Skeletal muscle tissue (tissue), 4 donors: ENCODE results near the gene ALOX5. TPM values are rescaled to one million over a fixed set of nuclear protein-coding genes. Genes with fewer than 3 reads are reported as not detected.
"Not testable (repeated sequence)": the region's sequence is repeated elsewhere in the genome, so short reads cannot be mapped to it uniquely, and the experiment has no call there.

ENCODE experiments used
- H3K27ac ChIP-seq: one replicate; pipeline ENCODE4 v1.7.0; 2013; ENCODE audit warnings: mild to moderate bottlenecking, low read depth, low read length, inconsistent platforms
- H3K27me3 ChIP-seq, 3 donors: one replicate each; pipeline ENCODE4 v1.7.0; 2013; ENCODE audit warnings: low read length in 3 of 3; ENCODE audit not compliant: control insufficient read depth in 3 of 3, insufficient read depth in 3 of 3
- H3K36me3 ChIP-seq, 3 donors: one replicate each; pipeline ENCODE4 v1.7.0; 2013; ENCODE audit warnings: low read length in 3 of 3; ENCODE audit not compliant: control insufficient read depth in 3 of 3, insufficient read depth in 3 of 3
- H3K4me1 ChIP-seq, 3 donors: one replicate each; pipeline ENCODE4 v1.7.0; 2013; ENCODE audit warnings: low read length in 3 of 3, mild to moderate bottlenecking in 3 of 3; ENCODE audit not compliant: control insufficient read depth in 3 of 3, insufficient read depth in 3 of 3
- H3K4me3 ChIP-seq, 3 donors: one replicate each; pipeline ENCODE4 v1.7.0; 2013; ENCODE audit warnings: low read length in 3 of 3
- H3K9ac ChIP-seq, 3 donors: one replicate each; pipeline ENCODE4 v1.7.0; 2013; ENCODE audit warnings: low read length in 3 of 3, mild to moderate bottlenecking in 3 of 3, moderate library complexity in 2 of 3, low read depth in 1 of 3
- H3K9me3 ChIP-seq, 3 donors: one replicate each; pipeline ENCODE4 v1.7.0; 2013; ENCODE audit warnings: low read length in 3 of 3; ENCODE audit not compliant: control insufficient read depth in 3 of 3
- total RNA-seq: library from RNA; depleted of rRNA; stranded (reverse); fragments of >200 nt; gene quantifications from one replicate; pipeline ENCODE4 v1.2.3, GENCODE V29; 2014
- donor health status: Osteomylitis.

The ALOX5 gene
- total RNA-seq, 1 donor from 2014 or later, result 3.1 TPM

DNA sequence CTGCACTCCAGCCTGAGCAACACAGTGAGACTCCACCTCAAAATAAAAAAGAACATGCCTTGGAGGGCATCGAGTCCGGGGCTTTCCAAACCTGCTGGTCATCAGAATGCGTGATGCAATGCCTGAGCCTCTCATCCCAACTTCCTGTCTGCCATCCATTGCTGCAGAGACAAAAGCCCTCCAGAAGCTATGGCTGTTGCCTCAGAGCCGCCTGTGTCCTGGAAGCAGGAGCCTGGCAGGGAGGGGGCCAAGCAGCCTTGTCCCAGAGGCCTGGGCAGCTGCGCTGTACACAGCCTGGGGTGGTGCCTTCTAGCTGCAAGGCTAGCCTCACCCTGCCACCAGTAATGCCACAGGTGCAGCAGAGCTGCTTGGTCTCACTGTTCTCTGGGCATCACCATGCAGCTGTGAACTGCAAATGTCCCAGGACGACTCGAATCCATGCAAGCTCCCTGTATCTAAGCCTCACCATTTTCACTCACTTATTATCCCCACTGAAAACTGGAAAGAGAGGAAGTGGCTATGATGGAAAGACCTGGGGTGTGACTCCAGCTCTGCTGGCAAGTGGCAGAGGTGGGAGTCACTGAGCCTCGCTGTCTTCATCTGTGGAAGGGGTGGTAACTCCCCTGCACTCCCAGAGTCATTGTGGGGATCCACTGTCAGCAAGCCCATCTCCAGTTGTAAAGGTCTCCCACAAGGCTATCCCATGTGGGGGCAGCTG is 7.0 kb downstream of the ALOX5 start:
- no peaks in the 10 kb centered on the region for H3K36me3 ChIP-seq
- no peaks in the 10 kb centered on the region for H3K4me1 ChIP-seq
- H3K4me3 ChIP-seq, result no peak overlapping the region
- H3K27ac ChIP-seq, result no peak overlapping the region
- H3K9me3 ChIP-seq, result no peaks in the 10 kb centered on the region
- H3K27me3 ChIP-seq, result peaks cover 3 to 32% (median 31%) of the 10 kb centered on the region in 3 donors
- no peak overlapping the region for H3K9ac ChIP-seq

DNA sequence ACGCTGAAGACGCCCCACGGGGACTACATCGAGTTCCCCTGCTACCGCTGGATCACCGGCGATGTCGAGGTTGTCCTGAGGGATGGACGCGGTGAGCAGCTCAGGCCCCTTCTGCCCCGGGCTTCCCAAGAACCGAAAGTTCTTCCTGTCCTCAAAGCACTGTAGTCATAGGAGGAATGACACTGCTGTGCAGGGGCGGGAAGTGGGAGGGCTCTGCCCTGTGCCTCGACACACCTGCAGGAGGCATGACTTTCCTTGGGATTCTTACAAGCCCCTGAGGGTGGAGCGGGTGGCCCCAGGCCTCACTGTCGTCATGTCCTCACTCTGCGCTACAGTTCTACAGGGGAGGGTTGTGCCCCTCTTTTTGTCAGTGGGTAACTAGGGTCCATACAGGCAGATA is 8.6 kb downstream of the ALOX5 start:
- Histone ChIP-seq H3K9me3 (no peaks in the 10 kb centered on the region), H3K27ac (no peak overlapping the region), H3K4me3 (no peak overlapping the region), H3K4me1 (no peaks in the 10 kb centered on the region), H3K27me3 (peaks cover 3 to 24% (median 20%) of the 10 kb centered on the region in 3 donors), H3K9ac (no peak overlapping the region), H3K36me3 (no peaks in the 10 kb centered on the region)

DNA sequence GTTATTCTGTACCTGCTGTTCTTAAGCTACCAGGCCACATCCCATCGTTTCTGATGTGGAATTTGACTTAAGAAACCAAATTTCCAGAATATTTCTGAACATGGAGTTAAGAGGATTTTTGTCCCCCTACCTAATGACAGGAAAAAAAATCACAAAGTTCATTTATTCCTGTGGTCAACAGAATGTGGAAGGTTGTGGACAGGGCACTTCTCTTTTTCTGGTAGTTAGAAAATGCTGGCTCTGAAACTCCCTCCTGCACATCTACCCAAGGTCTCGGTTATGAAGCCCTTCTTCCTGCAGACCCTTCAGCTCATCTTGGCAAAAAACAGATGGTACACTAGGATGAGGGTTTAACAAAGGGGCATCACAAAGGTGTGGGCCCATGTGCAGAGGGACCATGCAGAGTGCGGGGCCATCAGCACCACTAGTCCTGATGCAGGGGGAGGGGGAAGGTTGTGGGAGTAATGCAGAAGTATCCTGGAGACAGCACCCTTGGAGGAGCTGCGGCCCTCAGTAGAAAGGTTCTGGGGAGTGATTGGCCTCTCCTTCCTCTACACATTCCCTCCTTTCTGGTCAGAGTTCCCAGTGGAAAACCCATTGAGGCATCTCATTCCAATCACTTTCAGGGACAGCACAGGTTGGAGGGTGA is 9.8 kb downstream of the ALOX5 start:
- no peaks in the 10 kb centered on the region for H3K4me1 ChIP-seq

DNA sequence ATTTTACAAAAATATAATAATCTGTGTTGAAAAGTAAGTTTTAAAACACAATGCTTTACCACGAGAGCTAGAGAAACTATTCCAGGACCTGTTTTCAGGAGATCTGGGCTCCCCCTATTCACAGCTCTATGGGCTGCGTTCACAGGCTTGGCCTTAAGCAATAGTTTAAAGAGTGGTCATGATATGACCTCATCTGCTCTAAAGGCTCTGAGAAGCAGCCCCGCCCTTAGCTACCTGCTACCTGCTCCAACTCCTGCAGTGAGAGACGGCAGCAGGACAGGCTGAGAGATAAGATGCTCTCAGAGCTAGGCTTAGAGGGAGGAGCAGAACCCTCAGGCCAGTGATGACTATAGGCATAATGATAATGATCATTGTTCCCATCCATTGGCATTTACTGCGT is 12.6 kb downstream of the ALOX5 start:
- H3K27me3 ChIP-seq, result no peaks in the 10 kb centered on the region
- H3K9me3 ChIP-seq, result no peaks in the 10 kb centered on the region
- no peak overlapping the region for H3K9ac ChIP-seq
- no peaks in the 10 kb centered on the region for H3K36me3 ChIP-seq
- no peaks in the 10 kb centered on the region for H3K4me1 ChIP-seq
- no peak overlapping the region for H3K27ac ChIP-seq
- H3K4me3 ChIP-seq, result no peak overlapping the region

More for the DNA sequence above, 9.8 kb downstream of the ALOX5 start:
- Histone ChIP-seq H3K36me3 (no peaks in the 10 kb centered on the region), H3K4me3 (no peak overlapping the region), H3K27ac (no peak overlapping the region), H3K9ac (no peak overlapping the region), H3K9me3 (no peaks in the 10 kb centered on the region), H3K27me3 (peaks cover 3 to 13% (median 8%) of the 10 kb centered on the region in 3 donors)

DNA sequence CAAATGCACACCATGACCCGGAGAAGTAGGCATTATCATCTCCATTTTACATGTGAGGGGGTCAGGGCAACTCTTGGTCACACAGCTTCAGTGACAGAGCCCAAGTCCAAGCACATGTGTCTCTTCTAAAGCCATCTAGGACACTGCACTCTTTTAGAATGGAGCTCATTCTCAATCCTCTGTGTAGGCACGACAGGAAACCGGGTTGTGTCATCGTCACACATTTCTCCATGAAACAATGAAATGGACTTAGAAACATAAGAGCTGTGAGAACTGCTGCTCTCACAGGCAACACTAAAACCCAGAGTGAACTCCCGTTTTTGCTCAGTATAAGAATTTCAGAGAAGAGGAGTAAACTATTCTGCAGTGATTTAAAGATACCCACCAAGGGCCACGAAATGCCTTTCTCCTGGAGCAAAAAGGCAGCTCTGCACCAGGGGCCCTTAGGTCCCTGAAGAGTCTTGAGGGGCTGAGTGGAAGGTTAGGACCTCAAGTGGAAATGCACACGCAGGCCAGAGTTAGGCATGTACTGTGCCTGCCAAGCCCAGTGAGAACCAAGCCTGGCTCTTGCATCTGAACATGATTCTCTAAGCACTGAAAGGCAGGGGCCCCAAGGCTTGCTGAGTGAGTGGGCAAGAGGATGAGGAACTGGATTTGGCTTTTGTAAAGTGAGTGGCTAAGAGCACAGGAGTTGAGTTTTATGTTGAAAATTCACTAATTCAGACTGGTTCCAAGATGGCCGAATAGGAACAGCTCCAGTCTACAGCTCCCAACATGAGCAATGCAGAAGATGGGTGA is 13.3 kb downstream of the ALOX5 start:
- Histone ChIP-seq H3K4me1 (no peaks in the 10 kb centered on the region), H3K27ac (no peak overlapping the region), H3K36me3 (no peaks in the 10 kb centered on the region), H3K9me3 (no peaks in the 10 kb centered on the region), H3K4me3 (no peak overlapping the region), H3K9ac (no peak overlapping the region), H3K27me3 (no peaks in the 10 kb centered on the region)

DNA sequence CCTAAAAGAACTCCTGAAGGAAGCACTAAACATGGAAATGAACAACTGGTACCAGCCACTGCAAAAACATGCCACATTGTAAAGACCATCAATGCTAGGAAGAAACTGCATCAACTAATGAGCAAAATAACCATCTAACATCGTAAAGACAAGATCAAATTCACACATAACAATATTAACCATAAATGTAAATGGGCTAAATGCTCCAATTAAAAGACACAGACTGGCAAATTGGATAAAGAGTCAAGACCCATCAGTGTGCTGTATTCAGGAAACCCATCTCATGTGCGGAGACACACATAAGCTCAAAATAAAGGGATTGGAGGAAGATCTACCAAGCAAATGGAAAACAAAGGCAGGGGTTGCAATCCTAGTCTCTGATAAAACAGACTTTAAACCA is 15.7 kb downstream of the ALOX5 start:
- H3K27me3 ChIP-seq, result not testable (repeated sequence)

DNA sequence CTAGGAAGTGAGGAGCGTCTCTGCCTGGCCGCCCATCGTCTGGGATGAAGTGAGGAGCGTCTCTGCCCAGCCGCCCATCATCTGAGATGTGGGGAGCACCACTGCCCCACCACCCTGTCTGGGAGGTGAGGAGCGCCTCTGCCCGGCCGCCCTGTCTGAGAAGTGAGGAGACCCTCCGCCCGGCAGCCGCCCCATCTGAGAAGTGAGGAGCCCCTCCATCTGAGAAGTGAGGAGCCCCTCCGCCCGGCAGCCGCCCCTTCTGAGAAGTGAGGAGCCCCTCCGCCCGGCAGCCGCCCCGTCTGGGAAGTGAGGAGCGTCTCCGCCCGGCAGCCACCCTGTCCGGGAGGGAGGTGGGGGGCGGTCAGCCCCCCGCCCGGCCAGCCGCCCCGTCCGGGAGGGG is 17.6 kb downstream of the ALOX5 start:
- H3K27me3 ChIP-seq, H3K27ac ChIP-seq, H3K36me3 ChIP-seq, H3K9me3 ChIP-seq, H3K9ac ChIP-seq, H3K4me1 ChIP-seq, H3K4me3 ChIP-seq: not testable (repeated sequence)

More for the DNA sequence above, 15.7 kb downstream of the ALOX5 start:
- H3K4me3 ChIP-seq, H3K9ac ChIP-seq, H3K27ac ChIP-seq, H3K4me1 ChIP-seq, H3K9me3 ChIP-seq, H3K36me3 ChIP-seq: not testable (repeated sequence)

DNA sequence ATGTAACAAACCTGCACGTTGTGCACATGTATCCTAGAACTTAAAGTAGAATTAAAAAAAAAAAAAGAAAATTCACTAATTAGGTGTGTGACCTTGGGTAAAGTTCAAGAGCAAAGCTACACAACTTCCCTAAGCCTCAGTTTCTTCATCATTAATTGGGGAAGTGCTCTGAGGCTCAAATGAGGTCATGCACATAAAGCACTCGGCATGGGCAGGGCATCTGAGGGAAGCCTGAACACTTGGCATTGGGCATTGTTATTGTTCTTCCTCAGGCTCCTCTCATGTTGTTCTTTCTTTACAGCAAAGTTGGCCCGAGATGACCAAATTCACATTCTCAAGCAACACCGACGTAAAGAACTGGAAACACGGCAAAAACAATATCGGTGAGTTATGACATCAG is 21.5 kb downstream of the ALOX5 start:
- H3K4me3 ChIP-seq, result no peak overlapping the region
- no peaks in the 10 kb centered on the region for H3K27me3 ChIP-seq

DNA sequence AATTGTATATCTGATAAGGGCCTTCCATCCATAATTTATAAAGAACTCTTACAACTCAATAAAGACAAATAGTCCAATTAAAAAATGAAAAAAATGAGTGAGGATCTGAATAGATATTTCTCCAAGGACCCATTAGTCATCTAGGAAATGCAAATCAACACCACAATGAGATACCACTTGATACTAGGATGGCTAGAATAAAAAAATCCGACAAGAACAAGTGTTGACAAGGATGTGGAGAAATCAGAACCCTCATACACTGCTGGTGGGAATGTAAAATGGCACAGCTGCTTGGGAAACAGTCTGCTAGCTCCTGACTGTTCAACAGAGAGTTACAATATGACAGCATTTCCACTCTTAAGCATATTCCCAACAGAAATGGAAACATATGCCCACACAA is 24.6 kb downstream of the ALOX5 start:
- no peak overlapping the region for H3K9ac ChIP-seq
- no peak overlapping the region for H3K27ac ChIP-seq
- H3K36me3 ChIP-seq, result no peaks in the 10 kb centered on the region
- H3K9me3 ChIP-seq, result no peaks in the 10 kb centered on the region
- peaks cover 0 to 7% (median 0%) of the 10 kb centered on the region in 3 donors for H3K27me3 ChIP-seq
- no peaks in the 10 kb centered on the region for H3K4me1 ChIP-seq
- no peak overlapping the region for H3K4me3 ChIP-seq

More for the DNA sequence above, 21.5 kb downstream of the ALOX5 start:
- H3K36me3 ChIP-seq, result no peaks in the 10 kb centered on the region
- H3K27ac ChIP-seq, result no peak overlapping the region
- H3K4me1 ChIP-seq, result no peaks in the 10 kb centered on the region
- no peaks in the 10 kb centered on the region for H3K9me3 ChIP-seq
- no peak overlapping the region for H3K9ac ChIP-seq

DNA sequence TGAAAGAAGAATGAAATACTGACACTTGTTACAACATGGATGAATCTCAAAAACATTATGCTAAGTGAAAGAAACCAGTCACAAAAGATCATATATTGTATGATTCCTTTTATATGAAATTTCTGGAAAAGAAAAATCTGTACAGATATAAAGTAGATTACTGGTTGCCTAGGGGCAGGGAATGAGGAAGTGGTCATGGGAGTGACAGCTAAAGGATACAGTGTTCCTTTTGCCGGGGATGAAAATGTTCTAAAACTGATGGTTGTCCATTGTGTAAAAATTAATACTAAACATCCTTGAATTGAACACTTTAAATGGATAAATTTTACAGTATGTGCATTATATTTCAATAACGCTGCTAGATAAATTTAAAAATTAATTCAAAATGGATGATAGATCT is 25.1 kb downstream of the ALOX5 start:
- H3K4me1 ChIP-seq, result no peaks in the 10 kb centered on the region
- no peak overlapping the region for H3K27ac ChIP-seq

More for the DNA sequence above, 25.1 kb downstream of the ALOX5 start:
- Histone ChIP-seq H3K4me3 (no peak overlapping the region), H3K9ac (no peak overlapping the region), H3K36me3 (no peaks in the 10 kb centered on the region), H3K9me3 (no peaks in the 10 kb centered on the region), H3K27me3 (peaks cover 0 to 7% (median 0%) of the 10 kb centered on the region in 3 donors)
